Measurements from ENCODE around the gene KRTAP19-7. TPM values are rescaled to one million over a fixed set of nuclear protein-coding genes. Genes with fewer than 3 reads are reported as not detected.

Gene KRTAP19-7
- total RNA-seq: not detected in 2 replicates

GRCh38 chr21:30561264-30561895 lies at the start of gene KRTAP19-7:
KRTAP19-7 (minus strand) TSS chr21:30561314; CDS start chr21:30561289, 25 bp downstream.

GRCh38 chr21:30600787-30601186 lies 39.7 kb upstream of the KRTAP19-7 start, which contains the start of gene KRTAP22-1:
KRTAP22-1 (plus strand) TSS chr21:30601087.

GRCh38 chr21:30598802-30599201 lies 37.7 kb upstream of the KRTAP19-7 start, which contains the start of gene KRTAP6-2:
KRTAP6-2 (minus strand) TSS chr21:30598902; CDS start chr21:30598874, 28 bp downstream.

GRCh38 chr21:30592140-30592539 lies 31.0 kb upstream of the KRTAP19-7 start, which contains the start of gene KRTAP6-3:
KRTAP6-3 (plus strand) TSS chr21:30592440; CDS start chr21:30592446, 6 bp downstream.

GRCh38 chr21:30590297-30590696 lies 29.2 kb upstream of the KRTAP19-7 start, which contains the start of gene KRTAP22-2:
KRTAP22-2 (minus strand) TSS chr21:30590397.

GRCh38 chr21:30541764-30542163 lies 19.4 kb downstream of the KRTAP19-7 start, which contains the start of gene KRTAP19-6:
KRTAP19-6 (minus strand) TSS chr21:30541864; CDS start chr21:30541833, 31 bp downstream.

Small RNA genes lying within 50 kb of the gene (small RNA-seq; reads per million reads assigned to genes)
- gene AP000567.1 (ENCODE audit: low replicate concordance): not detected
- gene KRTAP19-10P (ENCODE audit: low replicate concordance): not detected
- gene KRTAP19-11P (ENCODE audit: low replicate concordance): not detected
- not detected for gene KRTAP22-1 (ENCODE audit: low replicate concordance)
- gene KRTAP22-2 (ENCODE audit: low replicate concordance): not detected

Other genes starting within 250 kb of the KRTAP19-7 start
- not detected in 2 replicates for gene KRTAP26-1, start 241.0 kb downstream of the KRTAP19-7 start, total RNA-seq
- gene KRTAP27-1, start 223.6 kb downstream of the KRTAP19-7 start, total RNA-seq: not detected in 2 replicates
- gene KRTAP23-1, start 212.7 kb downstream of the KRTAP19-7 start, total RNA-seq: not detected in 2 replicates
- not detected in 2 replicates for gene KRTAP13-2, start 189.0 kb downstream of the KRTAP19-7 start, total RNA-seq
- not detected in 2 replicates for gene KRTAP13-1, start 165.3 kb downstream of the KRTAP19-7 start, total RNA-seq
- not detected in 2 replicates for gene KRTAP13-3, start 135.4 kb downstream of the KRTAP19-7 start, total RNA-seq
- not detected in 2 replicates for gene KRTAP13-4, start 131.1 kb downstream of the KRTAP19-7 start, total RNA-seq
- not detected in 2 replicates for gene KRTAP15-1, start 121.0 kb downstream of the KRTAP19-7 start, total RNA-seq
- not detected in 2 replicates for gene KRTAP19-1, start 80.9 kb downstream of the KRTAP19-7 start, total RNA-seq
- not detected in 2 replicates for gene KRTAP19-2, start 73.9 kb downstream of the KRTAP19-7 start, total RNA-seq
- gene KRTAP19-3, start 69.3 kb downstream of the KRTAP19-7 start, total RNA-seq: not detected in 2 replicates
- gene KRTAP19-4, start 64.1 kb downstream of the KRTAP19-7 start, total RNA-seq: not detected in 2 replicates
- gene KRTAP19-5, start 59.2 kb downstream of the KRTAP19-7 start, total RNA-seq: not detected in 2 replicates
- not detected in 2 replicates for gene KRTAP19-6, start 19.4 kb downstream of the KRTAP19-7 start, total RNA-seq
- not detected in 2 replicates for gene KRTAP22-2, start 29.1 kb upstream of the KRTAP19-7 start, total RNA-seq
- gene KRTAP6-3, start 31.1 kb upstream of the KRTAP19-7 start, total RNA-seq: not detected in 2 replicates
- not detected in 2 replicates for gene KRTAP6-2, start 37.6 kb upstream of the KRTAP19-7 start, total RNA-seq
- not detected in 2 replicates for gene KRTAP22-1, start 39.8 kb upstream of the KRTAP19-7 start, total RNA-seq
- gene KRTAP6-1, start 52.6 kb upstream of the KRTAP19-7 start, total RNA-seq: not detected in 2 replicates
- not detected in 2 replicates for gene KRTAP20-1, start 55.1 kb upstream of the KRTAP19-7 start, total RNA-seq
- gene KRTAP20-4, start 59.3 kb upstream of the KRTAP19-7 start, total RNA-seq: not detected in 2 replicates
- gene KRTAP20-2, start 73.9 kb upstream of the KRTAP19-7 start, total RNA-seq: not detected in 2 replicates
- gene KRTAP20-3, start 81.5 kb upstream of the KRTAP19-7 start, total RNA-seq: not detected in 2 replicates
- not detected in 2 replicates for gene KRTAP21-3, start 157.5 kb upstream of the KRTAP19-7 start, total RNA-seq
- not detected in 2 replicates for gene KRTAP21-2, start 185.9 kb upstream of the KRTAP19-7 start, total RNA-seq
- gene KRTAP21-1, start 194.1 kb upstream of the KRTAP19-7 start, total RNA-seq: not detected in 2 replicates